Activated gamma-delta T cell treated with Interleukin-2 at 50 U/mL for 16 hours (primary cell): ENCODE results near the gene CHCHD6.

ENCODE experiments used
- DNase-seq: peaks from one replicate; pipeline ENCODE4 v3.0.0-alpha.2; 2020

CHCHD6 gene

DNA sequence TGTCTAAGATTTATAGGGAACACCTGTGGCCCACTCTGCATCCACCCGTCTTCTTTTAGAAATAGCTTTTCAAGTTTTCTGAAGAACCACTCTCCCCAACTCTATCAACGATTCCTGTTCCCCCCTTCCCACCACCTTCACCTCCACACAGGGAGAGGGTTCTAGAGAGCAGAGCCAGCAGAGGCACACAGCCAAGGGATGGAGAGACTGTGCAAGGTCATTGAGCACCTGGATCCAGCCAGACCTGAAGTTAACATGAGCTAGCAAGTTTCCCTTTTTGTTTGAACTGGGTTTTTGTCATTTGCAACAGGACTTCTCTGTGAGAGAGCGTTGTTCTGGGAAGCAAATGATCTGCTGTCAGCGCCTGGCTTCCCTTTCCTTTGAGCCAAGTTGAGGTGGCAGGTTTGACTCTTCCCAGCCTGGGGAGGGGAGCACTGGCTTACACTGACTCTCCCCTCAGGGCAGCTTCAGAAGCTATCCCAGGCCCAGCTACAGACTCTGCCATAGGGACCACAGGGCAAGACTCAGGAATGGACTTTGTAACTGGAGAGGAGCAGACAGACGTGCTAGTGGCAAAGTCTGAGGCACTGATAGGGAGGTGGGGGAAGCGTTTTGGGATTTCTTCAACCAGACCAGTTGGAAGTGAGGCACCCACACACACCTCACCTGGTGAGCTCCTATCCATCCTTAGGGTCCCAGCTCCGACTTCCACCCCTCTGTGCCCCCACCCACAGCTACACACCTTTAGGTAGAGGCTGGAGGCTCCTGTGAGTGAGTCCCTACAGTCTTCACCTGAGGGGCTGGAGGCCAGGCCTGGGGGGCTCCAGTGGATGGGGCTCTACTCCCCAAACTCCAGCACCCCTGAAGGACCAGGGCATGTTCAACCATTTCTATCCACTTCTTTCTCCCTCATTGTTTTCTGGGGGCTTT is 259.5 kb downstream of the CHCHD6 start:
- DNase-seq, result no peak

DNA sequence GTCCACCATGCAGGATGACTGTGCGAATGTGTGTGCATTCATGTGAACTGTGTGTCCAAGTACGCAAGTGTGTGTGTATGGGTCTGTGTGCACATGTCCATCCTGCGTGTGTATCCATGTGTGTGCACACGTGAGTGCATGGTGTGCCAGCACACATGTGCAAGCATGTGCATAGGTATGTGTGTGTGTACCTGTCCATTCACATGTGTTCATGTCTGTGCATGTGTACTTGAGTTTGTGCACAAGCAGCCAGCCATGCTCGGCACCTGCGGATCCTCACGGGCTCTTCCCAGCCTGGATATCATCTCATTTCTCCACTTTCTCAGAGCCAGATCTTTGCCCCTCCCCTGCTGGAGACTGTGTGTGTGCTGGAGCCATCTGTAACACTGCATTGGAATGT is 260.2 kb downstream of the CHCHD6 start:
- DNase-seq, result no peak

DNA sequence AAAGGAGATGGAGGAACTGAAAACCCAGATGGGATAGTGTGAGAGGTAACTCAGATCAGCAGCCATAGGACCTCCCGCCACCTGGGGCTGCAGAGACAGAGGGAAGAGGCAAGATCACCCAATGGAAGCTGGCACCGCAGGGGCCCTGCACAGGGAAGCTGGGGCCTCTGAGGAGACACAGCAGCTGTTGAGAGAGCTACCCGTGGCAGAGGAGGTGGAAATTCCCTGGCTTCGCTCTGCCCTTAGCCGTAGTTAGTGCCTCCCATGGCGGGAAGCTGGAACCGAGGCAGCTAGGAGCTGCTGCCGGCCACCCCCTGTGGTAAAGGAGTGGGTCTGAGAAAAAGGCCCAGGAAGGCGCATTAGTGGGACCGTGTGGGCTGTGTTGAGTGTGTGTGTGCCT is 260.9 kb downstream of the CHCHD6 start:
- no peak for DNase-seq

DNA sequence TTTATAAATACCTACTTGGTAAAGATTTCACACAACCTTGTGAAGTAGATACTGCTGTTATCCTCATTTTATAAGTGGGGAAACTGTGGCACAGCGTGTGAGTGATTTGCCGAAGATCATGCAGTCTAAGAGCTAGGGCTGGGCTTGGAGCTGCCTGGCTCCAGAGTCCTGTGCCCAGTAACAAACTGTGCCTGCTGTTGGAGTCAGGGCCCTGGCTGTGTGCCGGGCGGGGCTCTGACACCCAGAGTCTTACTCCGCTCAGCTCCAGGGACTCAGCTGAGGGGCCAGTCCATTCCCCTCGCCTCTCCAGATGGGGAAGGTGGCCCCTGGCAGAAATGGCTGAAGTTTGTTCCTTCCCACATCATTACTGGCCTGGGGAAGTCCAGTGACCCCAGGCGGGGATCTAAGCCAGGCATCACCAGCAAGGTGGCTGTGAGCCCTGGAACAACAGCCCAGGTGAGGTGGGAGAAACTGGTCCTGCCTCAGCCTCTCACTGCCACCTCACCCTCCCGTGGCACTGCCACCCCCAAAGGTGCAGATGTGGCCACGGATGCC is 261.6 kb downstream of the CHCHD6 start:
- no peak for DNase-seq

DNA sequence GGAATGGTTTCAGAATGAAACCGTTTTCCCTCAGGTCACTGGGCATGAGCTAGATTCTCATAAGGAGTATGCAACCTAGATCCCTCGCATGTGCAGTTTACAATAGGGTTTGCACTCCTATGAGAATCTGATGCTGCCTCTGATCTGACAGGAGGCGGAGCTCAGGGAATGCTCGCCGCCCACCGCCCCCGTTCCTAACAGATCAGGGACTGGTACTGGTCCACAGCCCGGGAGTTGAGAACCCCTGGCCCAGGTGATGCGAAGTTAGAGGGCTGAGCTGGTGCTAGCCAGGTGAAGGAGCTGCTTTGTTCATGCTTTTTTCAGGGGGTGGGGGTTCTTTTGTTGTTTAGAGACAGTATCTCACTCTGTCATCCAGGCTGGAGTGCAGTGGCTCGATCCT is 263.3 kb downstream of the CHCHD6 start:
- DNase-seq, result no peak

DNA sequence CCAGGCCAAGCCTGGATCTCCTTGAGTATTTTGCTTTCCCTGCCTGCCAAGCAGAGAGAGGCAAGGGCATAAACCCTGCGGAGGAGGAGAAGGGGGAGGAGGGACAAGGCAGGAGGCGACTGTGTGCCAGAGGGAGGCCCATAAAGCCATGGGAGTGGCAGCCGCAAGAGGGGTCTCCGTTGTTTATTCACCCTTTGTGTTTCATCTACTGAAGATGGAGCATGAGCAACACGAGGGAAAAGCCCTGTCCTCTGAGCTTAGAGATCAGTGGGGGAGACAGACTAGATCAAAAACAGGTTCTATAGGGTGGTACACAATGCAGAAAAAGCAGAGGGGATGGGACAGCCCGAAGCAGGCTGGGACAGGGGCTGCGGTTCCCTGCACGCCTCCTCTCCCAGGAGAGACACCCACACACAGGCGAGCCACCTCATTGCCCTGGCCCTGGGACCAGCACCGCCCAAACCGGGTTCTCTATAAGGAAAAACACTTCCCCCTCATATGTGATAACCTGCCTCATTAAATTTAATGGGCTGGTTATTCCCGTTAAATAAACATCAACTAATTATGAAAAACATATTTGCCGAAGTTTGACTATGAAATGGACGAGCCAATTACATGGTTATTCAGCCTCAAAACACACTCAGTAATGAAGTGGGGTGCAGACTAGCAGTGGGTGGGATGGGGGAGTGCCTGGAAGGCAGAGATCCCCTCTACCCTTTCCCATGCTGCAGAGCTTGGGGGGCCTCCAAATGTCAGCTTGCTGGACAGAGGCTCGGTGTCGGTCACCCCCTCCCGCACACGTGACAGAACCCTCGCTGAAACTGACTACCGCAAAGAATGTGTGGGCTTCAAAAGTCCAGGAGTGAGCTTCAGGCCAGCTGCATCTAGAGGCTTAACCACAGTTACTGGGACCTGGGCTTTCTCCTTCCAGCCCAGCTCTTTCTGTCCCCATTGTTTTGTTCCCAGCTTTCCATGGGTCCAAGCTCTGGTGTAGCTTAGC is 264.7 kb downstream of the CHCHD6 start:
- no peak for DNase-seq

DNA sequence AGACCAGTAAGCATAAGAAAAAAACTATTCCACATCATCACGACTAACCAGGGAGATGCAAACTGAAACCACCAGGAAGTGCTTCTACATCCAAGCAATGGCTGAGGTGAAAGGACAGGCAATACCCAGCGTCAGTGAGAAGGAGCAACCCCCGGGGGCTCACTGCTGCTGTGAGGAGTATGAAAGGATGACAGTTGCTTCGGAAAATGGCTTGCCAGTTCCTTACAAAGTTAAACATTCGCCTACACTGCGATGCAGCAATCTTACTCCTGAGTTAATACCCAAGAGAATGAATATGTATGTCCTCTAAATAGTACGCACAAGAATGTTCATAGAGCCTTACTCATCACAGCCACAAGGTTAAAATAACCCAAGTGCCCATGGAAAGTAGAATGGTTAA is 265.5 kb downstream of the CHCHD6 start:
- no peak for DNase-seq

DNA sequence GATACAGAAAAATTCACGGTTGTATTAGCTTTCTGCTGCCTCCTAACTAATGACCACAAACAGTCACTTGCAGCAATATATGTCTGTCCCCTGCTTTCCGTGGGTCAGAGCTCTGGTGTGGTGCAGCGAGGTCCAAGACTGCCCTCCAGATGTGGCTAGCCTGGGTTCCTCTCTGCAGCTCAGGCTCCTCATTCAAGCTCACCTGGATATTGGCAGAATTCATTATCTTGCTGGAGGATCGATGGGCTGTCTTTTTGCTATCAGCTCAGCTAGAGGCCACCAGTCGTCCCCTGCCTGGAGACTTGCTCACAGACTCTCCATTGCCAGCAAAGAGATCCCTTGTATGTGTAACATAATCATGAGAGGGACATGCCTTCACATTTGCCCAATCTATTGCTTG is 266.1 kb downstream of the CHCHD6 start:
- DNase-seq, result no peak

DNA sequence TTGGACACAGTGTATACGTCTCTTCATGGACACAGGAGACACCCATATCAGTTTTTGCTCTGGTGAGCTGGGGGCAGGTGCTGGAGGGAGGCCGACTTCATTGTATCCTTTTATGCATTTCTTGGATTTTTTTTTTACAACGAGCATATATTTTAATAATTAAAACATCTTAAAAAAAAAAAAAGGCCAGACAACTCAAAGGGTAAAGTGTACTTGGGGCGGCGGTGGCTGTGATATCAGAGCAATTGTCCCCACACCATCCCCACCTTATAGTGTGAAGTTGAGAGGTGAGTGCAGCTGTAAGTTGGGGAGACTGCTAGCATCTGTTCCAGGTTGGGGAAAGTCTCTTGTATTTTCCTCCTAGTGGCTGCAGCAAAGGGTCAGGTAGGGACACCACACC is 266.9 kb downstream of the CHCHD6 start:
- no peak for DNase-seq

DNA sequence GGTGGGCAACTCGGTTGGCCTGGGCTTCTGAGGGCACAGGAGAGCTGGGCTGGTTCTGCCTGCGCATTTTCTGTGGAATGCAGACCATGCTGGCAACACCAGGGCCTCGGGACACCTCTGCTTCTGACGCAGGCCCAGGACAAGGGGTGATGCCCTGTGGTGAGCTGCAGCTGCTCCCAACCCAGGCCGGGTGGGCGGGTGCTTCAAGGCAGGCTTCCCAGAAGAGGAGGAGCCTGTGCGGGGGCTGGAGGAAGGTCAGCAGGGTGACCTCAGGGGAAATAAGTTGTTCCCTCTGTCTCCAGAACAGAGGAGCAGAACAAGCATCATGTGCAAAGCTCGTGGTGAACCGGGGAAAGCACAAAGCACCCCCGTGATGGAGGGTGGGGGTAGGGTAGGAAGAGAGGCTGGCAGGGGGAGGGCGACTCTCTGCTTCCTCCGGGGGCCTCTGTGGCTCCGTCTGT is 267.9 kb downstream of the CHCHD6 start:
- DNase-seq, result no peak

DNA sequence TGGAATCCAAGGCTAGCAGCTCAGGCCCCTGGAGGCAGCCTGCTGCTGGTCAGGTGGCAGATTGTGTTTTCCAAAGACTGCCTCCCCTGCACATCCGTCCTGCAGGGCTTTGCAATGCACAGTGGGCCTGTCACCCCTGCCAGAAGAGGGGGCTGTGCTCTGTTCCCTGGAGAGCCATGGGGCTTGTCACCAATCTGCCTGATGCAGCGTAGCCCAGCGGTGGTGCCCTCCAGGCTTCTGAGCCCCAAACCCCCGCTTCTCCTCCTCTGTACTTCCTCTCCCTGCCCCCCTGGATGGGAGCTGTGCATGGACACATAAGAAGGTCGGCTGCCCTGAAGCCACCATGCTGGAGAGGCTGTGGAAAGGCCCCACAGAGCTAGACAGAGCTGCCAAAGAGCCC is 268.8 kb downstream of the CHCHD6 start:
- DNase-seq, result no peak

DNA sequence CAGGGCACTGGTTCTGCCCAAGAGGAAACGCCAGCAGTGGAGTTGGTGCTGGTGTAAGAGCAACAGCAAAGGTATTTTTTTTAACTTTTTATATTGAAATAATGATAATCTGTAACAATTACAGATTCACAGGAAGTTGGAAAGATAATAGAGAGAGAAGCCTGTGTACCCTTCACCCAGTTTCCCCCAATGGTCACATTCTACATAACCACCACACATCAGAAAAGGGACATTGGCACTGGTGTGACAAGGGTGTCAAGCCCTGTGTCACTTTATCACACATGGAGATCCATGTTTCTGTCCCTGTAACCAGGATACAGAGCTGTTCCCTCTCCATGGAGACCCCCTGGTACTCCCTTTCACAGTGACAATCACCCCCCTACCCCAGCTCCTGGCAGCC is 269.8 kb downstream of the CHCHD6 start:
- DNase-seq, result no peak

DNA sequence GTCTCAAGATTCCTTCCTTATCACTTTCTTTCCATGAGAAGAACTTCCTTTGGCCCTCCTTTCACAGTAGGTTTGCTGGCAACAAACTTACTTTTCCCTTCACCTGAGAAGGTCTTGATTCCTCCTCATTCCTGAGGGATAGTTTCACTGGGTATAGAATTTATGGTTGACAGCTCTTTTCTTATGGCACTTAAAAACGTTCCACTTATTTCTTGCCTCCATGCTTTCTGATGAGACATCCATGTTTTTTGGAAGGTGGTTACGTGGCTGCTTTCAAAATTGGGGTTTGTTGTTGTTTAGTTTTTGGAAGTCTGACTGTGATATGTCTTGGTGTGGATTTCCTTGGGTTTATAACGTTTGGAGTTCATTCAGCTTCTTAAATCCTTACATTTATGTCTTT is 270.7 kb downstream of the CHCHD6 start:
- DNase-seq, result no peak

DNA sequence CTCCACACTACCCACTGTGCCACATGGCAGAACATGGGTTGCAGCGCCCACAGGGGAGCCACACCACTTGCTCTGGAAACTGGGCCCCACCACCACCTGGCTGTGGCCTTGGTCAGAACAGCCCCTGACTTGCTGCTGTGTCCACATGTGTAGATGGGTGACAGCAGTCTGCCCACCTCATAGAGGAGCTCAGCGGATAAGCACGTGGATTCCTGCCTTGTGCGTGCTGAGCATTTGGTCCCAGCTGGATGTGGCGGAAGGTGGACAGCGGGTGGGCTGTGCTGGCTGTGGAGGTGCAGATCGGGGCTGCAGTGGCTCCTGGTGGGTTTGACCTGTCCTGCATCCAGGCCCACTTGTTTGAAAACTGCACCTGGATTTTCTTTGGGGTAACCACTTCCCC is 272.9 kb downstream of the CHCHD6 start:
- no peak for DNase-seq

DNA sequence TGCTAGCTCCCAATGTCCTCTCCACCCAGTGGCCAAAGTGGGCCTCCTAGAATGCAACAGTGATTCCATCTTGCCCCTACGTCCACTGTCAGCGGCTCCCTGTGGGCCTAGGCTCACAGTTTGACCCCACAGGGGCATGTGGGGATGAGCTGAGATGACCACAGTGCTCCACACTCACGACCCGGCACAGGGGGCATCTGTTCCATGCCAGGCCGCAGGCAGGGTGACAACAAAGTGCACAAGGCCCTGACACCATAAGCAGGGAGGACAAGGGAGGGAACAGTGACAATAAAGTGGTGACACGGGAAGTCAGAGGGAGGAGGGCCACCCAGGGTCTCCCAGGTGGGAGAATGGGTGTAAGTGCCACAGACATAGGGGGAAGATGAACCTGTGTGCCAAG is 273.8 kb downstream of the CHCHD6 start:
- DNase-seq, result no peak

DNA sequence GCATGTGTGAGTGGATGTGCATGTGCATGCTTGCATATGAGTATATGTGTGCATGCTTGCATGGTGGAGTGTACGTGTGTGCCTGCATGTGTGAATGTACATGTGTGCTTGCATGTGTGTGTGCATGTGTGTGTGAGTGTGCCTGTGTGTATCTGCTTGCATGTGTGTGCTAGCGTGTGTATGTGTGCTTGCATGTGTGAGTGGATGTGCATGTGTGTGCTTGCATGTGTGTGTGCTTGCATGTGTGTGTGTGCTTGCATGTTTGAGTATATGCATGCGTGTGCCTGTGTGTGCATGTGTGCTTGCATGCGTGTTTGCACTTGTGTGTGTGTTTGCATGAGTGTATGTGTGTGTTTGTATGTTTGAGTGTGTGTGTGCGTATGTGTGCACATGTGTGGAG is 274.3 kb downstream of the CHCHD6 start:
- no peak for DNase-seq

DNA sequence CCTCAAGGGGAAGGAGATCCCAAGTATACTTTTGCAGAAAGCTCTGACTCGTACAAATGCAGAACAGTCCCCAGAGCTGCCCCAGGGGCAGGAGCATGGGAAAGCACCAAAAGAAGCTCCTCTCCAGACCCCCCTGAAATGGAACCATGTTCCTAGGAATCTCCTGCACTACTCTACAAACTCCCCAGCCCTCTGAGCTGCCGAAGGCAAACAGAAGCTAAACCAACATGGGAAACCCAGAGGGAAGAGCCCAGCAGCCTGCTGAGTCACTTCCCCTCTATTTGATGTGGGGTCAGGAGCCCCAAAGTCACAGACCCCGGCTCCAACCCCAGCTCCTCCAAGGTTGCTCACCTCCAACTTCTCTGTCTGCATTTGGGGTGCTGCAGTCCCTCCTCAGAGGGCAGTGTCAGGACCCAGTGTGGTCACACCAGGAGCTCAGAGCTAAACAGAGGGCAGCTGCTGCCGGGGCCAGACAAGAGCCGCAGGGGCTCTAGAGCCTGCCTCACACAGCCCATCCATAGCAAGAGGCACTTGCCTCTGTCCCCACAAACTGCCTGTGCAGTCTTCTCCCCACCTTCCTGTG is 275.1 kb downstream of the CHCHD6 start:
- no peak for DNase-seq

DNA sequence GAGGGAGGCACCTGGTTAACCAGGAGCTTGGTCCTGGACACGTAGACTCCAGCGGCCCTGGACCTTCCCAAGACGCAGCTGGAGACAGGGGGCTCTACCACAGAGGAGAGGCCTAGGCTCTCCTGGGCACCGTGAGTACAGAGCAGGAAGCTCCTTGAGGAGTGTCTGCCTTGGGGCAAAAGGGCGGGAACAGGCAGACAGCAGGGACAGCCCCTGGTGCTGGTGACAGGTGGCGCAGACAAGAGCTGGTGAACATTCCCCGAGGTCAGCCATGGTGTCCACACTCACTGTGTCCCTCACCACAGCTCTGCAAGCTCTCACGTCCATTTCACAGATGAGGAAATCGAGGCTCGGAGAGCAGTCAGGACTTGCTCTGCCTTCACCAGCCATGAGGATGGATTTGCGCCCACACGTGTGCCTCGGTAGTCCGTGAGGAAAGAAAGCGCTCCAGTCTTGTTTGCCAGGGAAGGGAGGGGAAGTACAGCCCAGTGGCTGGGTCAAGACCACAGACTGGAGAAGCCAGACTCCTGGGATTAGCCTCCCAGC is 276.3 kb downstream of the CHCHD6 start:
- no peak for DNase-seq

DNA sequence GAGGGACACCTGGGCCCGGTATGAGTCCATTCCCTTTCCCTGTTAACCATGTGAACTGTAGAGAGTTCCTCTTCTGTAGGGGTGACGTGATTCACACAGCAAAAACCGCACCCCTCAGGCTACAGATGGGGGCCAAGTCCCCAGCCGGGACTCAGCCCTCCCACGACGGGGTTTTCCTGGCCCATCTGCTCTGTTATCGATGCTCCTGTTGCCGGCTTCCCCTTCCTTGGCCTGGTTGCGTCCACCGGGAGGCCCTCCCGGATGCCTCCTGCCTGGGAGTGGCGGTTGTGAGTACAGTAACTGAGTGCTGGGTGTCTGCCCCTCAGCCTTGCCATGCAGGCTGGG is 278.1 kb downstream of the CHCHD6 start:
- peak; percentile 48 for DNase-seq

DNA sequence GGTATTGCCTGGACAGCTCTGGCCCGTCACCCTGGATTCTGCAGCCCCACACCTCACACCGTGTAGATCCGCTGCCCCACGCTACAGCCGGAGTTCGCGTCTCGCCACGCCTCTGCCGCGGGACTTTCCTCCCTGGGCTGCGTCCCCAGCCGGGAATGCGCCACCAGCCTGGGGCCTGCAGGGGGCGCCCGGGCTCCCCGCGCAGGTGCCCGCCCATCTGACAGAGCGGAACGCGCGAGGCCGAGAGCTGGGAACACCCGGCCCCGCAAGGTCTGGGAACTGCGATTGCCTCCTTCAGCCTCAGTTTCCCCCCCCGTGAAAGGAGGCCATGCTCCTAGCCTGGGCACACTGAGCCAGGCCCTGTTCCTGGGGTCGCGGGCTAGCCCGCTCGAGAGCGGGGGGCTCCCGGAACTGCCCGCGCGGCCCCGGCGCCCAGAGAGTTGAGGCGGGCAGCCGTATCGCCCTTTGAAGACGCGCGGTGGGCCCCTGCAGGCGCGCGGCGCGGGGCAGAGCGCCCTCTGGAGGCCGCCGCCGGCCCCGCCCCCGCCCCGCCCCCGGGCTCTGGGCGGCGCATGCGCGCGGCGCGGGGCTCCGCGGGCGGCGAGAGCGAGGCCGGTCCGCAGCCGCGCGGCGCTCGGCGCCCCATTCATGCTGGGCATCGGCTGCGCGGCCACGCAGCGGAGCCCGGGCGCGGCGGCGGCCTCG is 278.6 kb downstream of the CHCHD6 start, which contains the start of gene PLXNA1:
PLXNA1 (plus strand) TSS at position 645 of the 705 bp plus-strand sequence. CDS start 5,479 bp downstream, outside the sequence.
- peak; percentile 80 for DNase-seq

DNA sequence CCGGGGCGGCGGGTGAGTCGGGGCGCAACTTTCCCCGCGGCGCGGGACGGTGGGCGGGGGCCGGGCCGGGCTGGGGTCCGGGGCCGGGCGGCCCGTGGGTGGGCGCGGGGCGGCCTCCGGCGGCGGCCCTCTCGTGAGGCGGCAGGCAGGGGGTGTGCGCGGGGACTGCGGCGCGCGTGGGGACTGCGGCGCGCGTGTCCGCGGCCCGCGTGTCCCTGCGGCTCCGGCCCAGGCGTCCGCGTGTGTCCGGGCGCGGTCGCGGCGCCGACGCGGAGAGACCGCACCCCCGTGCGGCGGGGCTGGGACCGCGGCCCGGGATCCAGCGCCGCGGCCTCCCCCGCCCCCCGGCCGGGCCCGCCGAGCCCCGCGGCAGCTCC is 279.2 kb downstream of the CHCHD6 start:
- DNase-seq, result no peak
